Stimulated activated CD4-positive, alpha-beta T cell treated with anti-CD3 and anti-CD28 coated beads, Interleukin-15, amount 100 ng/mL, for 24 hours (primary cell): ENCODE data around the gene UBXN2A.
A peak's percentile ranks its signal among the peaks of the same experiment; 100 is the strongest.

Experiments used
- DNase-seq: peaks from one replicate; pipeline ENCODE4 v3.0.0-alpha.2; 2020

Gene UBXN2A

DNA sequence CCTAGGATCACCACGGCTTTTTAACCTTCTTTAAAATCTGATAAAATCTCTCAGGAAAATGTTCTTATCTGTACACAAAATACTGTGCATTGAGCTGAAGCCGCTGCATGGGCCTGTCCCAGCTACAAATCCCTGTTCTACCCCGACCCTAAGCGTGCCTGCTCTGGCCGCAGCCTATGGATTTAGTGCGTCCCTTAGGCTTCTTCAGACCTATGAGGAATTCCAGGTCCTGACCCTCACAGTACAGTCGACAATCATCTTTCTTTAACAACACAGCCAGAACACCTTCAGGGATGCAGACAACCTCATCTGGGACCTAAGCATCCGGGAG, 107.4 kb downstream of the UBXN2A start:
- no peak for DNase-seq

DNA sequence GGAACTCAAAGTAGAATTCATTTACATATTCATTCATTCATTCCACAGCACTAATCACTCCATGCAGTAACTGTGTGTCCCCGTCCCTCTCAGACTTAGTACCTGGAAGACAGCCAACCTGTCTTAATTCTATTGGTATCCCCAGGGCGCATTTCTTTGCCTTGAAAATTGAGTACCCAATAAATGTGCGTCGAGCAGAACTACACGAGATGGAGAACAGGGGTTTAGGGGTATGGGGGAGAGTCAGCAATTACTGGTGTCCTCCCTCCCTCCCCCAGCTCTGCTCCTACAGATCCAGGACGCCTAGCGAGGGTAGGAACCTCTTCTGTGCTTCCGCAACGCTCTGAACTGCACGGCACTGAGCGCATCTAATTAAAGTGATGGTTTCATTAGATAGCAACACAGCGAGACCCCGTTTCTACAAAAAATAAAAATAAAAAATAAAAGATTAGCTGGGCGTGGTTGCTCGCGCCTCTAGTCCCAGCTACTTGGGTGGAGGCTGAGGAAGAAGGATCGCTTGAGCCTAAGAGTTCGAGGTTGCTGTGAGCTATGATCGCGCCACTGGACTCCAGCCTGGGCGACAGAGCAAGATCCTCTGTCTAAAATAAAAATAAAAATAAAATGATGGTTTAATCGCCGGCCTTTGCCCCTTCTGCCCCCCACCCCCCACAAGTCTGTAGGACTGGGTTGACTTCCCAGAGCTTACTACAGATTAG, 108.7 kb downstream of the UBXN2A start:
- DNase-seq: peak; percentile 8

DNA sequence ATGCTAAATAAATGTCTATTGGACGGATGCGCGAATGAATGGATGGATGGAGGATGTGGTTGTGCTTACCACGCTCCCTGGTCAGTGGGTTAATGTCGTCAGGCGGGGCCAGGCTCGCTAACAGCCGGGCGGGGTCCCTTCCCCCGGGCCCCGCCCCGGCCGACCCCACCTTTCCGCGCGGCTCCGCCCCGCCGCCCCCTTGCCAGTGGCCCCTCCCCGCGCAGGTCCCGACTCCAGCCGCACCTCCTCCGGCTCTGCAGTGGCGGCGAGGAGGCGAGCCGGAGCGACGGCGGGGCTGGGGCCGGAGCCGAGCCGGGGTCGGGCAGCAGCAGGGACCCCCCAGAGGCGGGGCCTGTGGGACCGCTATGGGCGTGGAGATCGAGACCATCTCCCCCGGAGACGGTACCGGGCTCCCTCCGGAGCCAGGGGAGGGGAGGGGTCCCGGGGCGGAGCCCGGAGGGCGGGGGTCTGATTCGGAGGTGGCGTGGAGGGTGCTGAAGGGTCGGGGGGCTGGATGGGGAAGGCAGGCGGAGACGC, 109.3 kb downstream of the UBXN2A start, which contains the start of gene FKBP1B:
Gene FKBP1B (plus strand): TSS at position 257 of the 537 bp plus-strand sequence. CDS start 109 bp downstream, at position 366.
- DNase-seq: peak; percentile 75

DNA sequence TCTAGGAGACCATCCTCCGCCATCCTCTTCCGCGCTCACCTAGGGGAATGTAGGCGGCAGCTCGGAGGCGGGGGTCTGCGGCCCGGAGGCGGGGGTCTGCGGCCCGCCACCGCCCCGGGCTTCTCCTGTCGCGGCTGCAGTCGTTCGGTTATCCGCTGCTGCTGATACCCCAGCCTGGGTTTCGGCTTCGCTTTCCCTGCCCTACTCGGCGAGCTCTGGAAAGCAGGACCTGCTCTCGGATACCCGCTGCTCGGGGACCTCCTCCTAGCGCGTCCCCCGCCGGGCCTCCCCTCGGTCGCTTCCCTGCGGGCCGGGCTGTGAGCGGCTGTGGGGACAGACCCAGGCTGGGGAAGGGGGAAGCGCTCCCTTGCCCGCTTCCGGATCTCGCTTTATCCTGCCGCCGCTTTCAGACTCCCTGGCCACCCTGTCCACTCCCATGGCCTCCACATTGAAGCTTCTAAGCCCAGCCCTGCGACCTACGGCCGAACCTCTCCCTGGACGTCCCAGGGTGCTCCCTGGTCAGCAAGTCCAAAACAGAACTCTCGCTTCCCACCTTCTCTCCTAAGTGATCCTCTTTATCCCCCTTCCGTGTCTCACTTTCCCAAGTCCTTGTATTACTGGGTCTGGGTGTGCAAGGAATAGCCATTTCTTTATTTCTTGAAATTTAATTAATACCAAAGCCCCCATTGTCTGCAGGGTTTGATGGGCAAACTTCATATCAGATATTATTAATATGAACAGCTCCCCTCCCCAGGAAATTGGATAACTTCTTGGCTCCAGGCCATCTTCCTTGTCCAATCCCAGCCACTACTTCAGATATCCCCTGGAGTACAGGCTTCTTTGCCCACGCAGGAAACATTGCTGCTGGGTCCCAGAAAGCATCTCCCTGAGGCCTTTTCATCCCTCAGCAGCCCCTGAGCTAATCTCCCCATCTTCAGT, 110.0 kb downstream of the UBXN2A start:
- peak; percentile 27 for DNase-seq

DNA sequence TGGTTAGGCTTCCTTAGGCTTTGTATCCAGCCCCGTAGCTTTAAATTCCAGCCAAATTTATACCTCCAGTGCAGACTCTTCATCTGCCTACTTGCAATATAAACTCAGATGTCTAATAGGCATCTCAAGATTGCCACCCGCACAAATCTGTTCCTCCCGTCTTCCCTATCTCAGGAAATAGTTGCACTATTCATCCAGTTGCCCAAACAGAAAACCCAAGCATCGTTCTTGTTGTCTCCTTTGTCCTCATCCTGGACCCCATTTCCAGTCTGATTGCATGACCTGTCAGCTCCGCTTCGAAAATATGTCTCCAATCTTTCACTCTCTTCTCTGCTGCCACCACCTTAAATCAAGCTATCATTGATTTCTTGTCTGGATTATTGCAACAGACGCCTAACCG, 111.6 kb downstream of the UBXN2A start:
- no peak for DNase-seq

DNA sequence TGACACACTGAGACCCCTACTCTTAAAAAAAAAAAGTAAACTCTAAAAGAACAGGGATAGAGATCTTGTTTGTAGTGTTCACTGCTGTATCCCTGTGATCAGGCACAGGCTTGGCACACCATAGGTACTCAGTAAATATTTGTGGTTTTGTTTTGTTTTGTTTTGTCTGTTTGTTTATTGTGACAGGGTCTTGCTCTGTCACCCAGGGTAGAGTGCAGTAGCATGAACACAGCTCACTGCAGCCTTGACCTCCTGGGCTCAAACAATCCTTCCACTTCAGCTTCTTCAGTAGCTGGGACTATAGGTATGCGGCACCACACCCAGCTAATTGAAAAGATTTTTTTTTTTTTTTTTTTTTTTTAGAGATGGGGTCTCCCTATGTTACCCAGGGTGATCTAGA, 112.7 kb downstream of the UBXN2A start:
- no peak for DNase-seq
